MM.1S (cell line): ENCODE measurements around the gene ZNF740.

Source experiments
- DNase-seq: peaks from one replicate; pipeline ENCODE4 v3.0.0-alpha.2; 2015
- H2AFZ ChIP-seq: fragments of 300-600 bp; sonication (generic); 2 replicates; pipeline ENCODE4 v1.6.0; 2016; ENCODE audit warnings: antibody characterized with exemption, low read length
- H3F3A ChIP-seq: fragments of 300-600 bp; sonication (generic); 2 replicates; pipeline ENCODE4 v1.6.1; 2016; ENCODE audit warnings: mild to moderate bottlenecking, antibody characterized with exemption, low read length, moderate library complexity, mixed read lengths; ENCODE audit not compliant: insufficient read depth
- H3K27ac ChIP-seq: fragments of 300-600 bp; sonication (generic); 2 replicates; pipeline ENCODE4 v1.5.1; 2016; ENCODE audit warnings: mild to moderate bottlenecking, low read length
- H3K27me3 ChIP-seq: fragments of 300-600 bp; sonication (generic); replicated peaks from 2 replicates; pipeline ENCODE4 v1.6.0; 2016; ENCODE audit warnings: low read length; ENCODE audit not compliant: insufficient read depth
- H3K36me3 ChIP-seq: fragments of 300-600 bp; sonication (generic); replicated peaks from 2 replicates; pipeline ENCODE4 v1.6.1; 2016; ENCODE audit warnings: mild to moderate bottlenecking, low read length, mixed read lengths; ENCODE audit not compliant: insufficient read depth
- H3K4me1 ChIP-seq: fragments of 300-600 bp; sonication (generic); 2 replicates; pipeline ENCODE4 v1.6.1; 2016; ENCODE audit warnings: low read length, mixed read lengths
- H3K4me2 ChIP-seq: fragments of 300-600 bp; sonication (generic); 2 replicates; pipeline ENCODE4 v1.6.0; 2016; ENCODE audit warnings: low read depth, low read length
- H3K4me3 ChIP-seq: fragments of 300-600 bp; sonication (generic); 2 replicates; pipeline ENCODE4 v1.5.1; 2016; ENCODE audit warnings: low read length, mixed read lengths
- H3K79me2 ChIP-seq: fragments of 300-600 bp; sonication (generic); 2 replicates; pipeline ENCODE4 v1.6.1; 2016; ENCODE audit warnings: mixed run types, low read length, mixed read lengths
- H3K9ac ChIP-seq: fragments of 300-600 bp; sonication (generic); 2 replicates; pipeline ENCODE4 v1.6.1; 2016; ENCODE audit warnings: low read length, mixed read lengths
- H3K9me2 ChIP-seq: fragments of 300-600 bp; sonication (generic); replicated peaks from 2 replicates; pipeline ENCODE4 v1.6.1; 2016; ENCODE audit warnings: mild to moderate bottlenecking, low read length, mixed read lengths; ENCODE audit not compliant: insufficient read depth
- H3K9me3 ChIP-seq: fragments of 300-600 bp; sonication (generic); replicated peaks from 2 replicates; pipeline ENCODE4 v1.6.1; 2016; ENCODE audit warnings: mild to moderate bottlenecking, low read length, mixed read lengths; ENCODE audit not compliant: insufficient read depth
- H4K20me1 ChIP-seq: fragments of 300-600 bp; sonication (generic); 2 replicates; pipeline ENCODE4 v1.6.1; 2016; ENCODE audit warnings: mild to moderate bottlenecking, low read length, moderate library complexity, mixed read lengths; ENCODE audit not compliant: insufficient read depth
- EZH2 ChIP-seq: fragments of 300-600 bp; sonication (generic); optimal IDR thresholded peaks from 2 replicates; pipeline ENCODE3; 2017; ENCODE audit warnings: low read depth, mild to moderate bottlenecking, antibody characterized with exemption, low read length, mixed read lengths
- EZH2phosphoT487 ChIP-seq: fragments of 300-600 bp; sonication (generic); IDR thresholded peaks from 2 replicates; pipeline ENCODE4 v1.6.1; 2018; ENCODE audit warnings: antibody characterized with exemption, low read length
- TF ChIP-seq, protein P1 (sequence below): fragments of 300-600 bp; sonication (generic); IDR thresholded peaks from 2 replicates; pipeline ENCODE4 v1.5.1; 2016; ENCODE audit warnings: antibody characterized with exemption, low read length, mixed read lengths

Gene ZNF740

DNA sequence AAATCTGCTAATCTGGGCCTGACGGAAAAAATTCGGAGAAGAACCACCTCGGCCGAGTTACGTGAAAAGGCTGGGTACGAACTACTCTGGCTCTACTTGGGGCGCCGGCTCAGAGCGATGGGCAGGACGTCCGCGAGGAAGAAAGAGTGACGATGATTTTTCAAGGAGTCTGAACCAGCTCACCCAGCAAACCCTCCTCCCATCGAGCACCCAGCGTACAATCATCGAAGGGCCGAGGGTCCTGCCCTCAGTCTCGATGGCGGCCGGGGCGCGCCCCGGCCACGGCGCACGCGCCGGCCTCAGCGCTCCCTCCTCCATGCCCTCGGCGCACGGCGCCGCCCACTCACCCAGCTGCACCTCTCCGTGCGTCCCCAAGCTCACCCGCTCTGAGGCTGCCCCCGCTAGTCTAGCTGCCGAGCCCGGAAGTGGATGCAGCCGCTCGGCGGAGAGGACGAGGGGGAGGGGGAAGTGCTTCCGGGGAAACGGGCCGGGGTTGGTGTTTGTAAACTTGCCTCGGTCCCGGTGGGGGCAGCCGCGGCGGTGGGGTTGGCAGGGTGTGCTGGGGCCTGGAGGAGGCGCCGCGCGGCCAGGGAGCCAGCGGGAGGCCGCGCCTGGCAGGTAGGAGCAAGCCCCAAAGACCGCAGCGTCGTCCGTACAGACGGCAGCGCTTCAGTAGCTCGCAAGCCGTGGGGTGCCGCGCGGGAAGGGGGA lies at the start of gene ZNF740, which contains the start of gene CSAD:
TSS of gene ZNF740 (plus strand) at position 503 of the 711 bp plus-strand sequence. CDS start 1,262 bp downstream, outside the sequence.
TSS of gene CSAD (minus strand) at position 706 of the 711 bp plus-strand sequence. CDS start 7,455 bp downstream, outside the sequence.
- H3K4me1 ChIP-seq = peaks cover 38% of the 10 kb centered on the region

DNA sequence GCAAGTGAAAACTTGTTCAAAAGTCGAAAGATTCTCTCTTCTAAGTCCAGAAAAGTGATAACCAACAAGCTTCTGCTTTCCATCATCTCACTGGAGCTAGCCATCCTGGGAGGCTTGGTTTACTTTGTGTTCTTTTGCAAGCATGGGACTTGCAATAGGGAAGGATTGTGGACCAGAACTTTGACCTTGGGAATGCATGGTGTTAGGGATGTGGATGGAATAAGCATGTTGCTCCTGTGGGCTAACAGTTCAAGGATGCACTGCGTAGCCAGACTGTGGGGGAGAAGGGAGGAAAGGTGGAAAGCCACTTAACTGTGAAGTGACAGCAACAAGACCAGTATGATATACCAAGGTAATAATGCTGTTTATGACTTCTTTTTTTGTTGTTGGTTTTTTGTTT lies 48.7 kb upstream of the ZNF740 start:
- Histone ChIP-seq H3K4me1 (no peaks in the 10 kb centered on the region), H3K79me2 (no peaks in the 10 kb centered on the region), H2AFZ (no peak overlapping the region), H3K9me3 (no peaks in the 10 kb centered on the region), H3K27me3 (no peaks in the 10 kb centered on the region), H4K20me1 (no peaks in the 10 kb centered on the region), H3K4me2 (no peak overlapping the region), H3K4me3 (no peak overlapping the region), H3K36me3 (no peaks in the 10 kb centered on the region), H3K27ac (no peak overlapping the region), H3K9ac (no peak overlapping the region), H3F3A (no peaks in the 10 kb centered on the region), H3K9me2 (no peaks in the 10 kb centered on the region)
- DNase-seq = no peak
- TF ChIP-seq EZH2 = no peak
- TF ChIP-seq, protein P1, sequence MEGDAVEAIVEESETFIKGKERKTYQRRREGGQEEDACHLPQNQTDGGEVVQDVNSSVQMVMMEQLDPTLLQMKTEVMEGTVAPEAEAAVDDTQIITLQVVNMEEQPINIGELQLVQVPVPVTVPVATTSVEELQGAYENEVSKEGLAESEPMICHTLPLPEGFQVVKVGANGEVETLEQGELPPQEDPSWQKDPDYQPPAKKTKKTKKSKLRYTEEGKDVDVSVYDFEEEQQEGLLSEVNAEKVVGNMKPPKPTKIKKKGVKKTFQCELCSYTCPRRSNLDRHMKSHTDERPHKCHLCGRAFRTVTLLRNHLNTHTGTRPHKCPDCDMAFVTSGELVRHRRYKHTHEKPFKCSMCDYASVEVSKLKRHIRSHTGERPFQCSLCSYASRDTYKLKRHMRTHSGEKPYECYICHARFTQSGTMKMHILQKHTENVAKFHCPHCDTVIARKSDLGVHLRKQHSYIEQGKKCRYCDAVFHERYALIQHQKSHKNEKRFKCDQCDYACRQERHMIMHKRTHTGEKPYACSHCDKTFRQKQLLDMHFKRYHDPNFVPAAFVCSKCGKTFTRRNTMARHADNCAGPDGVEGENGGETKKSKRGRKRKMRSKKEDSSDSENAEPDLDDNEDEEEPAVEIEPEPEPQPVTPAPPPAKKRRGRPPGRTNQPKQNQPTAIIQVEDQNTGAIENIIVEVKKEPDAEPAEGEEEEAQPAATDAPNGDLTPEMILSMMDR = no peak
- no peak for TF ChIP-seq EZH2phosphoT487

More for the DNA sequence above, at the start of gene ZNF740, which contains the start of gene CSAD:
- peaks cover 45% of the 10 kb centered on the region for H3K79me2 ChIP-seq
- H4K20me1 ChIP-seq = no peaks in the 10 kb centered on the region; the same call in 1 of the 2 replicates
- H3K9me3 ChIP-seq = no peaks in the 10 kb centered on the region
- H3K9ac ChIP-seq = peak within 1 kb of the TSS; percentile 70
- TF ChIP-seq, protein P1 = no peak
- TF ChIP-seq EZH2 (no peak), EZH2phosphoT487 (no peak)
- peak within 1 kb of the TSS; percentile 73 for H3K27ac ChIP-seq
- H3K9me2 ChIP-seq = no peaks in the 10 kb centered on the region
- peak within 1 kb of the TSS; percentile 97 for H3K4me2 ChIP-seq
- H3K4me3 ChIP-seq = peak within 1 kb of the TSS; percentile 68
- peaks cover 37% of the 10 kb centered on the region for H3F3A ChIP-seq
- H2AFZ ChIP-seq = peak within 1 kb of the TSS; percentile 89
- peak; percentile 98 for DNase-seq
- H3K27me3 ChIP-seq = no peaks in the 10 kb centered on the region
- H3K36me3 ChIP-seq = peaks cover 14% of the 10 kb centered on the region; the same call in 1 of the 2 replicates

DNA sequence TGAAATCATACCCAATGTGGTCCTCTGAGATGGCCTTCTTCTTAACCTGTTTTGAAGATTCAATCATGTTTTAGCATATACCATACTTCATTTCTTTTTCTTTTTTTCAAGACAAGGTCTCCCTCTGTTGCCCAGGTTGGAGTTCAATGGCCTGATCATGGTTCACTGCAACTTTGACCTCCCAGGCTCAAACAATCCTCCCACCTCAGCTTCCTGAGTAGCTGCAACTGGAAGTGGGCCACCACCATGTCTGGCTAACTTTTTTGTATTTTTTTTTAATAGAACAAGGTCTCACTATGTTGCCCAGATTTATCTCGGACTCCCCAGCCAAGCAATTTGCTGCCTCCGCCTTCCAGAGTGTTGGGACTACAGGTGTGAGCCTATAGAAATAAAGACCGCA lies 46.8 kb upstream of the ZNF740 start:
- H3K27me3 ChIP-seq = no peaks in the 10 kb centered on the region
- no peak overlapping the region for H2AFZ ChIP-seq
- H3K4me3 ChIP-seq = no peak overlapping the region
- H3K9me3 ChIP-seq = no peaks in the 10 kb centered on the region
- no peaks in the 10 kb centered on the region for H3K4me1 ChIP-seq
- no peak for DNase-seq
- no peak for TF ChIP-seq EZH2phosphoT487
- TF ChIP-seq EZH2 = no peak
- TF ChIP-seq, protein P1 = no peak
- no peak overlapping the region for H3K27ac ChIP-seq
- no peaks in the 10 kb centered on the region for H4K20me1 ChIP-seq
- H3K4me2 ChIP-seq = no peak overlapping the region
- no peaks in the 10 kb centered on the region for H3K36me3 ChIP-seq
- H3K9ac ChIP-seq = no peak overlapping the region
- no peaks in the 10 kb centered on the region for H3K79me2 ChIP-seq
- no peaks in the 10 kb centered on the region for H3K9me2 ChIP-seq
- H3F3A ChIP-seq = no peaks in the 10 kb centered on the region
